NCI-H345 treated with DMSO at 0.1 percent for 48 hours (cell line): ENCODE measurements around the gene DGKD.
"Not testable (repeated sequence)": the region's sequence is repeated elsewhere in the genome, so short reads cannot be mapped to it uniquely, and the experiment has no call there.

Experiments
- DNase-seq: peaks from one replicate; lab custom pipeline; 2025; ENCODE audit not compliant: unreplicated experiment; lab: John Stamatoyannopoulos, UW

DGKD gene

GRCh38 chr2:233381638-233381995 lies 27.3 kb downstream of the DGKD start:
- DNase-seq = no peak

- DNase-seq = no peak
Observed at GRCh38 chr2:233384015-233384414, 29.7 kb downstream of the DGKD start.

GRCh38 chr2:233384811-233385488 lies 30.7 kb downstream of the DGKD start:
- DNase-seq = no peak

GRCh38 chr2:233385489-233386044 lies 31.3 kb downstream of the DGKD start:
- no peak for DNase-seq

GRCh38 chr2:233386382-233387041 lies 32.2 kb downstream of the DGKD start:
- no peak for DNase-seq

- DNase-seq = no peak
Observed at GRCh38 chr2:233387225-233387624, 32.9 kb downstream of the DGKD start.

- DNase-seq = no peak
Observed at GRCh38 chr2:233387667-233388528, 33.6 kb downstream of the DGKD start.

- no peak for DNase-seq
Observed at GRCh38 chr2:233389601-233390125, 35.4 kb downstream of the DGKD start.

- no peak for DNase-seq
Observed at GRCh38 chr2:233395687-233396086, 41.4 kb downstream of the DGKD start.

GRCh38 chr2:233396726-233397665 lies 42.7 kb downstream of the DGKD start:
- not testable (repeated sequence) for DNase-seq

GRCh38 chr2:233399306-233400225 lies 45.3 kb downstream of the DGKD start:
- no peak for DNase-seq

GRCh38 chr2:233400341-233400740 lies 46.0 kb downstream of the DGKD start:
- DNase-seq = no peak

GRCh38 chr2:233400961-233401360 lies 46.7 kb downstream of the DGKD start:
- no peak for DNase-seq

- no peak for DNase-seq
Observed at GRCh38 chr2:233402346-233402745, 48.1 kb downstream of the DGKD start.

GRCh38 chr2:233402789-233403188 lies 48.5 kb downstream of the DGKD start:
- no peak for DNase-seq

GRCh38 chr2:233404222-233404621 lies 49.9 kb downstream of the DGKD start:
- no peak for DNase-seq

- DNase-seq = no peak
Observed at GRCh38 chr2:233406865-233407264, 52.6 kb downstream of the DGKD start.

- no peak for DNase-seq
Observed at GRCh38 chr2:233407771-233408181, 53.5 kb downstream of the DGKD start.
